H9 (cell line): ENCODE measurements around the gene ITPKB. TPM values are rescaled to one million over a fixed set of nuclear protein-coding genes. Genes with fewer than 3 reads are reported as not detected.

ENCODE experiments used
- DNase-seq: peaks from one replicate; pipeline ENCODE4 v3.0.0-alpha.2; 2017
- H2AFZ ChIP-seq: one replicate; pipeline ENCODE4 v1.6.1; 2013; ENCODE audit warnings: mild to moderate bottlenecking, low read length, control low read depth, moderate library complexity
- H2AK5ac ChIP-seq: 2 replicates; pipeline ENCODE4 v1.6.1; 2013; ENCODE audit warnings: low read length, control low read depth, mixed read lengths; ENCODE audit not compliant: insufficient read length
- H2BK120ac ChIP-seq: one replicate; pipeline ENCODE4 v1.6.1; 2013; ENCODE audit warnings: low read depth, mild to moderate bottlenecking, low read length, control low read depth, inconsistent platforms; ENCODE audit not compliant: poor library complexity, severe bottlenecking
- H2BK12ac ChIP-seq: 2 replicates; pipeline ENCODE4 v1.6.1; 2013; ENCODE audit warnings: low read length, control low read depth, mixed read lengths, low read depth; ENCODE audit not compliant: insufficient read length
- H2BK15ac ChIP-seq: 2 replicates; pipeline ENCODE4 v1.6.1; 2013; ENCODE audit warnings: low read depth, low read length, control low read depth
- H2BK20ac ChIP-seq: one replicate; pipeline ENCODE4 v1.6.1; 2013; ENCODE audit warnings: low read depth, mild to moderate bottlenecking, low read length, control low read depth, inconsistent platforms; ENCODE audit not compliant: poor library complexity, severe bottlenecking
- H2BK5ac ChIP-seq: 2 replicates; pipeline ENCODE4 v1.6.1; 2013; ENCODE audit warnings: low read length, control low read depth, mixed read lengths; ENCODE audit not compliant: insufficient read length
- H3K14ac ChIP-seq: 2 replicates; pipeline ENCODE4 v1.6.1; 2013; ENCODE audit warnings: low read length, control low read depth; ENCODE audit not compliant: insufficient read depth
- H3K18ac ChIP-seq: 2 replicates; pipeline ENCODE4 v1.6.1; 2013; ENCODE audit warnings: low read depth, mild to moderate bottlenecking, mixed read lengths, low read length, control low read depth; ENCODE audit not compliant: insufficient read length
- H3K23ac ChIP-seq: 2 replicates; pipeline ENCODE4 v1.6.1; 2013; ENCODE audit warnings: low read length, control low read depth, mixed read lengths, low read depth; ENCODE audit not compliant: insufficient read length
- H3K23me2 ChIP-seq: 2 replicates; pipeline ENCODE4 v1.6.1; 2013; ENCODE audit warnings: low read depth, mild to moderate bottlenecking, mixed read lengths, low read length, control low read depth; ENCODE audit not compliant: insufficient read length, poor library complexity, severe bottlenecking
- H3K27ac ChIP-seq: 2 replicates; pipeline ENCODE4 v1.5.1; 2013; ENCODE audit warnings: low read length, control low read depth, mixed read lengths, low read depth; ENCODE audit not compliant: insufficient read length
- H3K27me3 ChIP-seq: 2 replicates; pipeline ENCODE4 v1.6.1; 2013; ENCODE audit warnings: low read length, control low read depth, inconsistent platforms; ENCODE audit not compliant: insufficient read depth
- H3K4ac ChIP-seq: 2 replicates; pipeline ENCODE4 v1.6.1; 2013; ENCODE audit warnings: low read depth, mild to moderate bottlenecking, control low read depth, inconsistent platforms, low read length, moderate library complexity
- H3K4me1 ChIP-seq: 2 replicates; pipeline ENCODE4 v1.6.1; 2013; ENCODE audit warnings: low read length, control low read depth, inconsistent platforms; ENCODE audit not compliant: insufficient read depth
- H3K4me2 ChIP-seq: 2 replicates; pipeline ENCODE4 v1.6.1; 2013; ENCODE audit warnings: low read length, control low read depth, mixed read lengths; ENCODE audit not compliant: insufficient read length, insufficient read depth
- H3K56ac ChIP-seq: 2 replicates; pipeline ENCODE4 v1.6.1; 2013; ENCODE audit warnings: low read depth, mild to moderate bottlenecking, mixed read lengths, low read length, control low read depth; ENCODE audit not compliant: insufficient read length
- H3K79me1 ChIP-seq: 2 replicates; pipeline ENCODE4 v1.6.1; 2013; ENCODE audit warnings: low read depth, mild to moderate bottlenecking, moderate library complexity, low read length, control low read depth, inconsistent platforms; ENCODE audit not compliant: insufficient read depth, poor library complexity, severe bottlenecking
- H3K79me2 ChIP-seq: 2 replicates; pipeline ENCODE4 v1.6.1; 2013; ENCODE audit warnings: low read length, control low read depth, inconsistent platforms; ENCODE audit not compliant: insufficient read depth
- H3K9ac ChIP-seq: 2 replicates; pipeline ENCODE4 v1.6.1; 2013; ENCODE audit warnings: low read length, control low read depth, mixed read lengths; ENCODE audit not compliant: insufficient read length; ENCODE audit errors: extremely low read depth
- H3K9me3 ChIP-seq: one replicate; pipeline ENCODE4 v1.6.1; 2013; ENCODE audit warnings: low read depth, low read length, inconsistent platforms; ENCODE audit not compliant: control insufficient read depth
- H3T11ph ChIP-seq: one replicate; pipeline ENCODE4 v1.6.1; 2013; ENCODE audit warnings: mild to moderate bottlenecking, low read length, control low read depth, inconsistent platforms
- H4K20me1 ChIP-seq: one replicate; pipeline ENCODE4 v1.6.1; 2013; ENCODE audit not compliant: control insufficient read depth, insufficient read length, insufficient read depth
- H4K5ac ChIP-seq: 2 replicates; pipeline ENCODE4 v1.6.1; 2013; ENCODE audit warnings: low read depth, mild to moderate bottlenecking, mixed read lengths, low read length, control low read depth; ENCODE audit not compliant: insufficient read length
- H4K8ac ChIP-seq: replicated peaks from 2 replicates; pipeline ENCODE4 v1.6.1; 2013; ENCODE audit warnings: low read length, control low read depth, mixed read lengths, low read depth; ENCODE audit not compliant: insufficient read length
- H4K91ac ChIP-seq: 2 replicates; pipeline ENCODE4 v1.6.1; 2013; ENCODE audit warnings: low read depth, mild to moderate bottlenecking, moderate library complexity, mixed read lengths, low read length, control low read depth; ENCODE audit not compliant: insufficient read length
- H3K27ac Mint-ChIP-seq, 3 experiments: 2 replicates in 2 of 3; 3 replicates in 1 of 3; pipeline ENCODE4 v1.8.0; 2020 to 2021; ENCODE audit warnings: mixed read lengths in 3 of 3, mild to moderate bottlenecking in 1 of 3, moderate library complexity in 1 of 3
- H3K27me3 Mint-ChIP-seq: 2 replicates; pipeline ENCODE4 v1.8.0; 2021; ENCODE audit warnings: low read depth, mild to moderate bottlenecking, moderate library complexity, mixed read lengths
- H3K36me3 Mint-ChIP-seq, 3 experiments: 2 replicates in 2 of 3; 3 replicates in 1 of 3; pipeline ENCODE4 v1.8.0; 2020 to 2021; ENCODE audit warnings: low read depth in 3 of 3, mixed read lengths in 3 of 3; ENCODE audit not compliant: insufficient read depth in 1 of 3
- H3K4me1 Mint-ChIP-seq, 2 experiments: 2 replicates each; pipeline ENCODE4 v1.8.0; 2020; ENCODE audit warnings: mixed read lengths in 2 of 2
- H3K4me3 Mint-ChIP-seq, 2 experiments: 2 replicates in 1 of 2; 3 replicates in 1 of 2; pipeline ENCODE4 v1.8.0; 2020 to 2021; ENCODE audit warnings: mild to moderate bottlenecking in 2 of 2, mixed read lengths in 2 of 2, moderate library complexity in 1 of 2
- H3K9me3 Mint-ChIP-seq, 2 experiments: 2 replicates in 1 of 2; 3 replicates in 1 of 2; pipeline ENCODE4 v1.8.0; 2020; ENCODE audit warnings: mild to moderate bottlenecking in 2 of 2, mixed read lengths in 2 of 2, moderate library complexity in 1 of 2
- CTCF ChIP-seq: fragments of 200-600 bp; sonication (generic); conservative IDR thresholded peaks from 3 replicates; pipeline ENCODE4 v1.8.0; 2021; ENCODE audit warnings: antibody characterized with exemption, mild to moderate bottlenecking
- WGBS: extraction: QIAGEN DNeasy Blood & Tissue Kit; methylation state at CpG from one replicate; pipeline ENCODE4 v1.1.7; 2013; ENCODE audit warnings: missing lambda C conversion rate, low lambda C conversion rate, mixed read lengths; ENCODE audit not compliant: insufficient read length; ENCODE audit errors: extremely low coverage; 5-methylcytosine and 5-hydroxymethylcytosine counted together
- total RNA-seq: library from RNA; stranded (reverse); gene quantifications from 2 replicates; pipeline ENCODE4 v1.2.1, GENCODE V29; 2021

Gene ITPKB
- total RNA-seq, 1 experiment from 2014 or later = 3.8 TPM

DNA sequence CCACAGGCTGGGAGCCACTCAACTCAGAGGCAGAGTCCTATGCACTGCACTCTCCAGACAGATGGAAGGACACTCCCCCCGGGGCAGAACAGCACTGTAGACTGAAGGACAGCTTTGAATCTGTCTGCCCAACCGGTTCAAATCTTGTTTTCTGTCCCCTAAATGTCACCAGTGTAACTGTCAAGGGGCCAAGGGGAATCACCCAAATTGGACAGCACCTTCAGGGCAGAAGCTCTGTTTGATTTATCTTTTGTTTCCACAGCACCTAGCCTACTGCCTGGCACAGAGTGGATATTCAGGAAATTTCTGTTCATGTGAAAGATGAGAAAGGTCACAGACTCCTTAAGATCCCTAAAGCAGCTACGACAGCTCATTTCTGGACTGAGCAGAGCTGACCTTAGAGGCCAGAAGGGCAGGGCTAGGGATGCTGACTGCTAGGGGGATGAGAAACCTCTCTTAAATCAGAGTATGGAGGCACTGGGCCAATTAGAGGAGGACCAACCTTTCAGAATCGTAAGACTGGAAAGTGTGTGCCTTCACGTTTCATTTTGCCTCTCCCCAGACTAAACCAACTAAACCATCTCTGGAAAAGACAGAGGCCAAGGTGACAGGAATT lies 41.0 kb downstream of the ITPKB start:
- no peak overlapping the region for H3K56ac ChIP-seq
- no peak overlapping the region for H4K5ac ChIP-seq
- WGBS = no CpG with 5 or more reads among the region's 5 CpGs
- H3K18ac ChIP-seq = no peak overlapping the region
- no peaks in the 10 kb centered on the region; the same call in 1 of the 2 replicates for H3K27me3 Mint-ChIP-seq
- no peak overlapping the region for H2BK15ac ChIP-seq
- no peak overlapping the region for H3T11ph ChIP-seq
- H3K14ac ChIP-seq = no peak overlapping the region
- H3K4me3 Mint-ChIP-seq = no peak overlapping the region
- no peak overlapping the region for H3K27ac Mint-ChIP-seq
- H3K4ac ChIP-seq = no peak overlapping the region
- H4K8ac ChIP-seq = no peak overlapping the region
- peaks cover 10% of the 10 kb centered on the region; the same call in 1 of the 2 replicates for H3K4me1 ChIP-seq
- no peaks in the 10 kb centered on the region for H3K9me3 ChIP-seq
- H3K27ac ChIP-seq = no peak overlapping the region
- H3K4me2 ChIP-seq = no peak overlapping the region
- H2AFZ ChIP-seq = no peak overlapping the region
- no peak overlapping the region for H2BK5ac ChIP-seq
- no peaks in the 10 kb centered on the region for H3K79me1 ChIP-seq
- no peak for DNase-seq
- H4K20me1 ChIP-seq = no peaks in the 10 kb centered on the region
- no peak overlapping the region for H4K91ac ChIP-seq
- H2BK20ac ChIP-seq = no peak overlapping the region
- H3K36me3 Mint-ChIP-seq = no peaks in the 10 kb centered on the region; a peak in 2 of 7 replicates
- H3K23ac ChIP-seq = no peak overlapping the region
- H3K79me2 ChIP-seq = no peaks in the 10 kb centered on the region
- no peak overlapping the region for H2BK120ac ChIP-seq
- no peak overlapping the region for H3K9ac ChIP-seq
- no peak overlapping the region for H2AK5ac ChIP-seq
- peaks cover 14 to 20% of the 10 kb centered on the region in 2 experiments for H3K4me1 Mint-ChIP-seq
- H3K9me3 Mint-ChIP-seq = peaks cover 0 to 4% of the 10 kb centered on the region in 2 experiments; a peak in 1 of 5 replicates
- no peaks in the 10 kb centered on the region for H3K27me3 ChIP-seq
- H2BK12ac ChIP-seq = no peak overlapping the region
- no peaks in the 10 kb centered on the region for H3K23me2 ChIP-seq
- no peak for TF ChIP-seq CTCF
